HG03135 (cell line): ENCODE results near the gene CAND1.

Experiments used
- ATAC-seq: cut with Tn5 transposase; IDR thresholded peaks from one replicate; pipeline ENCODE4 v1.9.1; 2021; ENCODE audit warnings: mild to moderate bottlenecking, moderate library complexity; ENCODE audit not compliant: unreplicated experiment

Gene CAND1

DNA sequence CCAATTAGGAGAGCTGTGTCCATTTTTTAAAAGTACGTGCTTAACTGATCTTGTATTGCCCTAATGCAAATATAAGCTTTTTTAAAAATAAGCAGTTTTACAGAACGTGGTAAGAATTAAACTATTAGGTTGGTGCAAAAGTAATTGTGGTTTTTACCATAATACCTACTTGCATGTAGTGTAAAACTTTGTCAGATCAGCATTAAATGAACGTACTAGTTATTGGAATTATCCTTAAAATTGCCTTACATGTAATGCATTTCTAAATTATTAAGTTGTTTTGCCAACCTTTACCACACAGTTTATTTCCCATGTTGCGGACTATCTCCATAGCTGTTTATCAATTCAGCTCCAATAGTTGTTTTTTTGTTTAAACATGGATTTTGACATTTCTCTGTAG lies 10.9 kb downstream of the CAND1 start:
- ATAC-seq = no peak

DNA sequence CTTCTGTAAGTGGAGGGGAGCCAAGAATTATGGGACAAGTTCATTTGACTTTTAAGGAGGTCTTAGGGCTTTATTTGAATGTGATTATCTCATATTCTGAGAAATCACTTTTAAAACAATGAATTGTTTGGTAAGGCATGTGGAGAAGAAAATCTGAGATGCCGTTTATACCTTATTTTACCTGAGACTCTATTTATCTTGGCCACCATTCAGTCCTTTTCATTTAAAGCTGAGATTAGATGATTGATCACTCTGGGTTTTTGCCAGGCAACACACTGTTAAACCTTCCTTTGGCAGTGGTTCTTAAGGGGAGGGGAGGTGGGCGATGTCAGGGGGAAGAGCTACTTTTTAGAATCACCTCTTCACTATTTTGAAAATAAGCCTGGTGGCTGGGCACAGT lies 11.4 kb downstream of the CAND1 start:
- ATAC-seq = no peak

DNA sequence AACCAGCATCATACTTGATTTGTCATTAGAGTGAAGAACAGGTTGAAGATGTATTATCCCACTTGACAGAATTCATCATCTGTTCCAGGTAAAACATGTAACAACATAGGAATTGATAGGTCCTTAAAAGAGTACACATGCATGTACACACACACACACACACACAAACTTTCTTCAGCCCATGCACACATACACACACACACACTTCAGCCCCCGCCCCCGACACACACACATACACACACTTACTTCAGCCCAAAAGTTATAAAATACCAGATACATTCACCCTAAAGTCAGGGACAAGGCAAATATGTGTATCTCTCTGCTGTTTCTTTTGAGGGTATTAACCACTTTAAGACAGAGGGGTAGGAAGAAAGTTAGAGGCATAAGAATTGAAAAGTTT lies 15.4 kb downstream of the CAND1 start:
- ATAC-seq = no peak

DNA sequence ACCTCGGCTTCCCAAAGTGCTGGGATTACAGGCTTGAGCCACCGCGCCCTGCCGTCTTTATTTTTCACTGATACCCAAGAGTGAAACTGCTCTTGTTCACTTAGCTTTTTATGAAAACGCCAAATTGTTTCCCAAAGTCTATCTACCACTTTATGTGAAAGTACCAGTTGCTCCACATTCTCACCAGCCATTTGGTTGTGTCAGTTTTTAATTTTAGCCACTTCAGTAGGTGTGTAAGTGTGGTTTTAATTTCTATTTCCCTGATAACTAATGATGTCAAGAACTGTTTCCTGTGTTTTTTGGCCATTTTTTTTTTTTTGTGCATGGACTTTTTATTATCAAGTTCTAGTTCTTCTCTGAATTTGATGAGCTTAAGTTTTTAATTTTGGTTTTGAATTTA lies 17.1 kb downstream of the CAND1 start:
- ATAC-seq = no peak

DNA sequence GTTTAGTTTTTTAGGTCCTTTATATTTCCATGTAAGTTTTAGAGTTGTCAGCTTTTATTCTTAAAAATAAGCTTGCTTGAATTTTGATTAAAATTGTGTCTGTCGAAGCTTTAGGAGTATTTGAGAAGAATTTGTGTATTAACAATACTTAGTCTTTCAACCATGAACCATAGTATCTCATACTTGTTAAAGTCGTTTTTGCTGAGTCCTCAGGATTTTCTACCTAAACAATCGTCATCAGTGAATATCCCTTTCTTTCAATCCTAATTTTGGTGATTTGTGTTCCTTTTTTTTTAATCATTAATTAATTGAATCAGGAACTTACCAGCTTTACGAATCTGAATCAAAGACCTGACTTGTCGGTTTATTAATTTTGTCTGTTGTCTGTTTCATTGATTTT lies 18.2 kb downstream of the CAND1 start:
- ATAC-seq = no peak

DNA sequence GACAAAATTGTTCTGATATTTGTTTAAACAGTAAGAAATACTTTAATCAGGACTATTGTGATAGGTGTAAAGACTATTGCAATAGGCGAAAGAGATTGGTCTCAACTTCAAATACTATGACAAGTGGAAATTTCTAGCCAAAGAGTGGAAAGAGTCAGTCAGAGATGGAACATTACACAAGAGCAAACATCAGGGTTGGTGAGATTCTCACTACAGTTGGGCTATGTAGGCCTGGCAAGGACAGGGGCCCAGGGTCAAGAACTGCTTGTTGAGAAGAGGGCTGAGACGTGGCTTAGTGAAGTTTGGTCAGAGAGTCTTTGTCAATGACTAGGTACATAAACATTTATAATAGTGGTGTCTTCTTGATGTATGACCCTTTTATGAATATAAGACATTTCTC lies 19.4 kb downstream of the CAND1 start:
- ATAC-seq = no peak

DNA sequence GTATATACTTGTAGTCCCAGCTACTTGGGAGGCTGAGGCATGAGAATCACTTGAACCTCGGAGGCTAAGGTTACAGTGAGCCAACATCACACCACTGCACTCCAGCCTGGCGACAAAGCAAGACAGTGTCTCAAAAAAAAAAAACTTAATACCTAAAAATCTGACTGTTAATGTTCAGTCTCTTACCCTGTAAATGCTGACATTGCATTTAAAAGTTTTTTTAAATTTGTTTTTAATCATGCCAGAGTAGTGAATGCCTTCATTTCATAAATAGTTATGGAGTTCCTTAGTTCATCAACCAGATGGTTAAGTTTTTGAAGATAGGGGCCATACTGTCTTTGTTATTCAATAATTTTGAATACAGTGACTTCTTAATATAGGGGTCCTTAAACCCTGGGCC lies 21.2 kb downstream of the CAND1 start:
- no peak for ATAC-seq

DNA sequence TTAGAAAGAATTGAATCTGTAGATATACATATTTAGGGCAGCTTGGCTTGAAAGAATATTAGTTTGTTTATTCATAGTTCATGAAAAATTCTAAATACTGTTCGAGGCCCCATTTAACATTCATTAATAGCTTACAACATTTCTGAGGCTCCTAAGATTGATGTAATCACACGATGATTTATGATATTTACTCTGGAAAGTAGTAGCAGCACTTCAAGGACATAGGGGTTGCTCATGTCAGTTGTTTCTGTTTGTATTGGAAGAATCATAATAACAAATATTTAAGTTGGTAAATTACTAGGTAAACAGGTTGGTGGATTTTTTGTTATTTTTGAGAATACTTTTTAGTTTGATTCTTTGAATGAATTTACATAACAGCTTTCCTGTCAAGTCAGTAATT lies 30.4 kb downstream of the CAND1 start:
- no peak for ATAC-seq

DNA sequence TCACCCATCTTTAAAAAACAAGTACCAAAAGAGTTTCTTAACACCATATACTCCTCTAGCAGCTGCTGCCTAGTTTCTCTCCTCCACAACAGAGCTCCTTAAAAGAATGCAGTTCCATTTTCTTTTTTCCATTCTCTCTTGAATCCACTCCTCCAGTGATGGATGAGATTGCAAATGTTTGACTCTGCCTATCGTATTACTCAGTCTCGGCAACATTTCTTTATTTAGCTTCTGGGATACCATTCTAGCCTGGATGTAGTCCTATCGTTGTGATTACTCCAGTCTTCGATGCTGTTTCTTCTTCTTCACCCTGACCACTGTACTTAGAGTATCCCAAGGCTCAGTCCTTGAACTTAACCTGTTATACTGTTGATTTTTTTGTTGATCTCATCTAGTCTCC lies 30.8 kb downstream of the CAND1 start:
- no peak for ATAC-seq

DNA sequence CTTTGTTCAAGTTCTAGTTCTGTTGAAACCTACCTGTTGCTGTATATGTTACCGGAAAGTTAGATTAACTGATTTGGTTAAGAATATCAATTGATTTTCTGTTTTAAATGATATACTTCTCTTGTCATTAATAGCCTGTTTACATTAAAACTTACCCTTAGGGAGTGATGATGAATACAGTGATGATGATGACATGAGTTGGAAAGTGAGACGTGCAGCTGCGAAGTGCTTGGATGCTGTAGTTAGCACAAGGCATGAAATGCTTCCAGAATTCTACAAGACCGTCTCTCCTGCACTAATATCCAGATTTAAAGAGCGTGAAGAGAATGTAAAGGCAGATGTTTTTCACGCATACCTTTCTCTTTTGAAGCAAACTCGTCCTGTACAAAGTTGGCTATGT lies 33.0 kb downstream of the CAND1 start:
- no peak for ATAC-seq

DNA sequence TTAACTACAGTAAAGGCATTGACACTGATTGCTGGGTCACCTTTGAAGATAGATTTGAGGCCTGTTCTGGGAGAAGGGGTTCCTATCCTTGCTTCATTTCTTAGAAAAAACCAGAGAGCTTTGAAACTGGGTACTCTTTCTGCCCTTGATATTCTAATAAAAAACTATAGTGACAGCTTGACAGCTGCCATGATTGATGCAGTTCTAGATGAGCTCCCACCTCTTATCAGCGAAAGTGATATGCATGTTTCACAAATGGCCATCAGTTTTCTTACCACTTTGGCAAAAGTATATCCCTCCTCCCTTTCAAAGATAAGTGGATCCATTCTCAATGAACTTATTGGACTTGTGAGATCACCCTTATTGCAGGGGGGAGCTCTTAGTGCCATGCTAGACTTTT lies 36.4 kb downstream of the CAND1 start:
- no peak for ATAC-seq

DNA sequence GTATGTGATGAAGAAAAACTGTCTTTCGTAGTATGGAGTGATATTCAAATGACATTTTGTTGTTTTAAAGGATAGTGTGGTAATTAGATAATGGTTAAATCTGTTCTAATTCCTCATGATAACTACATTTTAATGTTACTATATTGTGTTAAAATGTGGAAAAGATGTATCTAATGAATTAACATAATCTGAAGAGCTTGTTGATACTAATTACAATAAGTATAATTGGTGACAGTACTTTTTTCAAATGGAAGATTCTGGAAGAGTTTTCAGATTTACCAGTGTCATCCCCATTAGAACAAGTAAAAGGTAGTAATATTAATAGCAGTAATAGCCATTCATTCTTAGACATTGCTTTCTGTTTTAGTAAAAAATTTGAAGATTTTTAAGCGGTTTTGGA lies 37.6 kb downstream of the CAND1 start:
- no peak for ATAC-seq

DNA sequence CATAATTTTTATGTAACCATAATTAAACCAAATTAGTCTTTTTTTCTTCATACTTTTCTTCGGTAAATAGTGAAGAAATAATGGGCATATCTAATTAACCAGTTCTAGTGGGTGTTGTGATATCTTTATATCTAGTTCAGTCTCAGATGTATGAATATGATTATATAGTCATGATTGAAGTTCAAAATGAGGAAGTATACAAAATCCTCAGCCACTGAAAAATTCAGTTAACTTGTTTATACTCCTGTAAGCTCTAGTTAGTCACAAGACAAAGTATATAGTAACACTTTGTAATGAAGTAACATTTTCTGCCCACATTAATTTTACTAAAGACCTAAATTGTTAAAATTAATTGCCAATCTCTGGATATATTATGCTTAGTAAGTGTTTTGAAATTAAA lies 46.5 kb downstream of the CAND1 start:
- ATAC-seq = no peak

DNA sequence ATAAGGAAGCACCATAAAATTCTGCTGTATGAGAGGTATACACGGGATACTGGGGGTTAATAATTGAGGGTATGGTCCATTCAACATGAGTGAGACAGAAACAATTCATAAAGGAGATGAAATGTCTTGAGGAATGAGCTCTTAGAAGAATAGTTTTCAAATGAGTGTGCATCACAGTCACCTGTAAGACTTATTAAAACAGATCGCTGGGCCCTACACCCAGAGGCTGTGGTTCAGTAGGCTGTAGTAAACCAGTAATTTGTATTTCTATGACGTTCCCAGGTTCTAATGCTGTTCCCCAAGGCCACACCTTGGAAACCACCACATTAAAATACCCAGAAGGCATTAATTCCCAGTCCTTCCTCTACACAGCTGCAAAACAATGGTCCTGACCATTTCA lies 49.6 kb downstream of the CAND1 start:
- no peak for ATAC-seq

DNA sequence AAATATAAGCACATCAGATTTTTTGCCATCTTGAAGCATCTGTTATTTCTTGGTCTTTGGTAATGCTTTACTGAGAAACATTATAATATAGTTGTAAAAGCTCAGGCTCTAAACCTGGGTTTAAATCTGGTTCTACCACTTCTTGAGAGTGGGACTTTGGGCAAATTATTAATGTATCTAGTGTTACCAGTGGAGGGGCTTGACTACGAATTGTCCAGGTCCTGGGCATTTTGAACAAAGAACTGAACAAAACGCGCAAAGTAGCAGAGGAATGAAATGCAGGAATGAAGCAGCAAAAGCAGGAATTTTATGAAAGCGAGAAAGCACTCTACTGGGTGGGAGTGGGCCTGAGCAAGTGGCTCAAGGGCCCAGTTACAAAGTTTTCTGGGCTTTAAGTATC lies 50.8 kb downstream of the CAND1 start:
- ATAC-seq = no peak

DNA sequence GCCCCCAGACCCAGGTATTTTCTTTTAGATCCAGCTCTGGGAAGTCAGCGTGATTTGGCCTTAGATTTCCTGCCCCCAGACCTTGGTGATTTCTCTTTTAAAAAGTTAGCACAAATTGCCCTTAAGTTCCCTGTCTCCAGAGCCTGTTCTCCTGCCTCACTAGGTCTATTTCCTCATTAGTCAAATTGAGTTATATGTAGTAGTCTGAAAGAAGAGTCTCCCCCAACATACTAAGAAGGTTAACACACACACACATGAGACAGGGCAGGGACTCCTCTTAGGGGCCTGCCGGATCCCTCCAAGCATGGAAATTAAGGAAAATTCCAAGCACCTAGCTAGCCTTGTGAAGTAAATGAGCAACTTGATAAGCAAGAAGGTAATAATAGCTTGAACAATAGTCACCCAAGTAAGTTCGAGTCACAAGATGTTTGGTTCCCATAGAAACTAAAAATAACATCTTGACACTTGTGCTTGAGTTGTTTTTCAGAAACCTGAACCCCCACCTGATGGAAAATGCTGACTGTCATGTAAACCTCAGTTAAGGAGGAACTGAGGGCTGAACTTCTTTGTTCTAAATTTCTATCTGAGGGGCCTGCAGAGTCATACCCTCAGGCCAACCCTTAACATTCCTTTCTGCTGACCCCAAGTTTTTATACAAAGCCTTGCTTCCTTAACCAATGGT lies 51.6 kb downstream of the CAND1 start:
- ATAC-seq = no peak

DNA sequence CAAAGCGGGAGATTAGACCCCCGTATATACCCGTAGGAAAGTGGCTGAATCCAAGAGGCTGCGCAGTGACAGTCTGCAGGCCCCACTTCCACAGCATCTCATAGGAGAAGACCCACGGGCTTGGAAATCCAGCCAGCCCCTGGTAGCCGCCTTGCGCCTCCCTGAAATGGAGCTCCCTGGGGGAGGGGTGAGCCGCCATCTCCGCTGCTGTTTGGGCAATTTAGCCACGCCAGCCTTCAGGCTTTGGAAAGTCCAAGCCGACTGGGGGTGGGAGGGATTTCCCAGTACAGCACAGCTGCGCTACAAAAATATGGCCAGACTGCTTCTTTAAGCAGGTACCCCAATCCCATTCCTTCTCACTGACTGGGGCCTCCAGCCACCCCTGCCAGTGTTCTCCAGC lies 53.4 kb downstream of the CAND1 start:
- no peak for ATAC-seq

DNA sequence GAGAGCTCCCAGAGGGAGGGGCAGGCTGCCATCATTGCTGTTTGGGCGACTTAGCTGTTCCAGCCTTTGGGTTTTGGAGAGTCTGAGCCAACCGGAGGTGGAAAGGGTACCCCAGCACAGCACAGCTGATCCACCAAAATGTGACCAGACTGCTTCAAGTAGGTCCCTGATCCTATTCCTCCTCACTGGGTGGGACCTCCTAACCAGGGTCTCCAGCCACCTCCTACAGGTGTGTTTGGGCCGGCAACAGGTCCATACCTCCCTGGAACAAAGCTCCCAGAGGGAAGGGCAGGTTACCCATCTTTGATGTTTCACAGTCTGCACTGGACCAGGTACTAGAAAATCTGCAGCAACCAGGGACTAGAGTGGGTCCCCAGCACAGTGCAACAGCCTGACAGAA lies 53.8 kb downstream of the CAND1 start:
- no peak for ATAC-seq

DNA sequence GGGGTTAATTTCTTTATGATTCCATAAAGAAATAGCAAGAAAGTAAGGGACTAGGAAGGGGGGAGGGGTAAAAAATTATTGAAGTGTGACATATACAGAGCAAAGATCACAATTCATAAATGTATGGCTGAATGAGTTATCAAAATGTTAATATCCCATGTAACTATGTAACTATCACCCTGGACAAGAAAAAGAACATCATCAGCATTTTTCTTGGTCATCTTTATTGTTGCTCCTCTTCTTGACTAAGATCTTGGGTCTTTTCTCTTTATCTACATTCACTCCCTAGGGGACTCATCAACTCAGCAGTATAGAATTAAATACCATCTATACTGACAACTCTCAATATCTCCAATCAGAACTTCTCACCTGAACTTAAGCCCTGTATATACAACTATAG lies 57.5 kb downstream of the CAND1 start:
- no peak for ATAC-seq

DNA sequence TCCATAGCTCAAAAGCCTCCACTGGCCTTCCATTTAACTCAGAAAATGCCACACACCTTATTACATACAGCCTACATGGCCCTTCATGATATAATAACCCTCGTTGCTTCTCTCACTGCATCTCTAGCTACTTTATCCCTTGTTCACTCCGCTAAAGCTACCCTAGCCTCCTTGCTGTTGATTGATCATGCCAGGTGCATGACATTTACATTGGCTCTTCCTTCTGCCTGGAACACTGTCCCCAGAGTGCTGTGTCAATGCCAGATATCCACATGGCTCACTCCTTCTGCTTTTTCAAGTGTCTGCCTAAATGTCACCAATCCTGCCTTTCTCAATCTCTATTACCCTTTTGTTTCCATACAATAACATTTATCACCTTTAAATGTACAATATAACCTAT lies 58.3 kb downstream of the CAND1 start:
- ATAC-seq = no peak

DNA sequence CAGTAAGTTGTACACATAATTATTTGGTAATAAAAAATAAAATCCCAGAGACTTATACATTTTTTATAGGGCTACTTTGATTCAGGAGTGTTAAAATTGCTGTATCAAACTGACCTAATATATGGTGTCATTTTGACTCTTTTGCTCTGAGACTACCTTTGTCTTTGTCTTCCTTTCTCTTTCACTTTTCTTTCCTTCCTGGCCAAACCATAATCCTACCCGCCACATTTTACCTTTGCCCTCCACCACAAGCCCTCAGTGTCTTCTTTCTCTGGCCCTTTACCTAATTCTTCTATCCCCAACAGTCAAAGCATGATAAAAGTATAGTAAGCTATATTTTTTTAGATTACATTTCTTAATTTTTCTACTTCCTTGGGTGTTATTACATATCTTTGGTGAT lies 62.0 kb downstream of the CAND1 start:
- ATAC-seq = no peak

DNA sequence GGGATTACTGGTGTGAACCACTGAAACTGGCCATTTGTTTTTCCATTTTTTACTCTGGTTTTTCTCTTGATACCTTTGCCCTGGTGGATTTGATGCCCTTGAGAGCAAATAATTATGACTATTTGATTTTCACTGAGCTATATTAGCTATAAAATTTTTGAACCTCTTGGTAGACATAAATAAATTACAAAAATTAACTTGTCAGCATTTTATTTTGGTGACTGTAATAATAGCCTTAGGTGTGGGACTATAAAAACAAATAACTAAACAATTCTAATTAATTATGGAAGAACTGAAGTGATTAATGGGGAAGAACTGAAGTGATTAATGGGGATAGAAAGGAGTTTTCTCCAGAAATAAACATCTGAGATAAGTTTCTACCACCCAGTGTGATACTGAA lies 62.7 kb downstream of the CAND1 start:
- ATAC-seq = no peak

DNA sequence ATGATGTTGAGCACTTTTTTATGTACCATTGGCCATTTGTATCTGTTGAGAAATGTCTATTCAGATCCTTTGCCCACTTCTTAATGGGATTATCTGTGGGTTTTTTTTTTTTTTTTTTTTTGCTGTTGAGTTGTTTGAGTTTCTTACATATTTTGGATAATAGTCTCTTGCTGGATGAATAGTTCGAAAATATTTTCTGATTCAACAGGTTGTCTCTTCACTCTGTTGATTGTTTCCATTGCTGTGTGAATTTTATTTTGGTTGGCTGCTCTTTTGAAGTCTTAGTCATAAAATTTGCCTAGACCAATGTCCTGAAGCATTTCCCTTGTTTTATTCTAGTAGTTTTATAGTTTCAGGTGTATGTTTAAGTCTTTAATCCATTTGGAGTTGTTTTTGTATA lies 64.5 kb downstream of the CAND1 start:
- no peak for ATAC-seq

DNA sequence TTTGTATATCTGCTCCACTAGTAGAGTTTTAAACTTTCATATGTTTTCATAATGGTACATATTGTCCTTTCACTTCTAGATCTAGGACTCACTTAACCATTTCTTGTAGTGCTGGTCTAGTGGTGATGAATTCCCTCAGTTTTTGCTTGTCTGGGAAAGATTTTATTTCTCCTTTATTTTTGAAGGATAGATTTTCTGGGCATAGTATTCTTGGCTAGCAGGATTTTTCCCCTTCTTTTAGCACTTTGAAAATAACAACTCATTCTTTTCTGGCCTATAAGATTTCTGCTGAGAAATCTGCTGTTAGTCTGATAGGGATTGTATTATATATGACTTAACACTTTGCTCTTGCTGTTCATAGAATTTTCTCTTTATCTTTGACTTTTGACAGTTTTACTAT lies 69.3 kb downstream of the CAND1 start:
- no peak for ATAC-seq
